H9 (cell line): ENCODE measurements around the gene CROCC2. TPM values are rescaled to one million over a fixed set of nuclear protein-coding genes. Genes with fewer than 3 reads are reported as not detected.

Experiments used
- DNase-seq: peaks from one replicate; pipeline ENCODE4 v3.0.0-alpha.2; 2017
- H2AFZ ChIP-seq: one replicate; pipeline ENCODE4 v1.6.1; 2013; ENCODE audit warnings: mild to moderate bottlenecking, low read length, control low read depth, moderate library complexity
- H2AK5ac ChIP-seq: 2 replicates; pipeline ENCODE4 v1.6.1; 2013; ENCODE audit warnings: low read length, control low read depth, mixed read lengths; ENCODE audit not compliant: insufficient read length
- H2BK120ac ChIP-seq: one replicate; pipeline ENCODE4 v1.6.1; 2013; ENCODE audit warnings: low read depth, mild to moderate bottlenecking, low read length, control low read depth, inconsistent platforms; ENCODE audit not compliant: poor library complexity, severe bottlenecking
- H2BK12ac ChIP-seq: 2 replicates; pipeline ENCODE4 v1.6.1; 2013; ENCODE audit warnings: low read length, control low read depth, mixed read lengths, low read depth; ENCODE audit not compliant: insufficient read length
- H2BK15ac ChIP-seq: 2 replicates; pipeline ENCODE4 v1.6.1; 2013; ENCODE audit warnings: low read depth, low read length, control low read depth
- H2BK20ac ChIP-seq: one replicate; pipeline ENCODE4 v1.6.1; 2013; ENCODE audit warnings: low read depth, mild to moderate bottlenecking, low read length, control low read depth, inconsistent platforms; ENCODE audit not compliant: poor library complexity, severe bottlenecking
- H2BK5ac ChIP-seq: 2 replicates; pipeline ENCODE4 v1.6.1; 2013; ENCODE audit warnings: low read length, control low read depth, mixed read lengths; ENCODE audit not compliant: insufficient read length
- H3K14ac ChIP-seq: 2 replicates; pipeline ENCODE4 v1.6.1; 2013; ENCODE audit warnings: low read length, control low read depth; ENCODE audit not compliant: insufficient read depth
- H3K18ac ChIP-seq: 2 replicates; pipeline ENCODE4 v1.6.1; 2013; ENCODE audit warnings: low read depth, mild to moderate bottlenecking, mixed read lengths, low read length, control low read depth; ENCODE audit not compliant: insufficient read length
- H3K23ac ChIP-seq: 2 replicates; pipeline ENCODE4 v1.6.1; 2013; ENCODE audit warnings: low read length, control low read depth, mixed read lengths, low read depth; ENCODE audit not compliant: insufficient read length
- H3K23me2 ChIP-seq: 2 replicates; pipeline ENCODE4 v1.6.1; 2013; ENCODE audit warnings: low read depth, mild to moderate bottlenecking, mixed read lengths, low read length, control low read depth; ENCODE audit not compliant: insufficient read length, poor library complexity, severe bottlenecking
- H3K27ac ChIP-seq: 2 replicates; pipeline ENCODE4 v1.5.1; 2013; ENCODE audit warnings: low read length, control low read depth, mixed read lengths, low read depth; ENCODE audit not compliant: insufficient read length
- H3K27me3 ChIP-seq: 2 replicates; pipeline ENCODE4 v1.6.1; 2013; ENCODE audit warnings: low read length, control low read depth, inconsistent platforms; ENCODE audit not compliant: insufficient read depth
- H3K4ac ChIP-seq: 2 replicates; pipeline ENCODE4 v1.6.1; 2013; ENCODE audit warnings: low read depth, mild to moderate bottlenecking, control low read depth, inconsistent platforms, low read length, moderate library complexity
- H3K4me1 ChIP-seq: 2 replicates; pipeline ENCODE4 v1.6.1; 2013; ENCODE audit warnings: low read length, control low read depth, inconsistent platforms; ENCODE audit not compliant: insufficient read depth
- H3K4me2 ChIP-seq: 2 replicates; pipeline ENCODE4 v1.6.1; 2013; ENCODE audit warnings: low read length, control low read depth, mixed read lengths; ENCODE audit not compliant: insufficient read length, insufficient read depth
- H3K56ac ChIP-seq: 2 replicates; pipeline ENCODE4 v1.6.1; 2013; ENCODE audit warnings: low read depth, mild to moderate bottlenecking, mixed read lengths, low read length, control low read depth; ENCODE audit not compliant: insufficient read length
- H3K79me1 ChIP-seq: 2 replicates; pipeline ENCODE4 v1.6.1; 2013; ENCODE audit warnings: low read depth, mild to moderate bottlenecking, moderate library complexity, low read length, control low read depth, inconsistent platforms; ENCODE audit not compliant: insufficient read depth, poor library complexity, severe bottlenecking
- H3K79me2 ChIP-seq: 2 replicates; pipeline ENCODE4 v1.6.1; 2013; ENCODE audit warnings: low read length, control low read depth, inconsistent platforms; ENCODE audit not compliant: insufficient read depth
- H3K9ac ChIP-seq: 2 replicates; pipeline ENCODE4 v1.6.1; 2013; ENCODE audit warnings: low read length, control low read depth, mixed read lengths; ENCODE audit not compliant: insufficient read length; ENCODE audit errors: extremely low read depth
- H3K9me3 ChIP-seq: one replicate; pipeline ENCODE4 v1.6.1; 2013; ENCODE audit warnings: low read depth, low read length, inconsistent platforms; ENCODE audit not compliant: control insufficient read depth
- H3T11ph ChIP-seq: one replicate; pipeline ENCODE4 v1.6.1; 2013; ENCODE audit warnings: mild to moderate bottlenecking, low read length, control low read depth, inconsistent platforms
- H4K20me1 ChIP-seq: one replicate; pipeline ENCODE4 v1.6.1; 2013; ENCODE audit not compliant: control insufficient read depth, insufficient read length, insufficient read depth
- H4K5ac ChIP-seq: 2 replicates; pipeline ENCODE4 v1.6.1; 2013; ENCODE audit warnings: low read depth, mild to moderate bottlenecking, mixed read lengths, low read length, control low read depth; ENCODE audit not compliant: insufficient read length
- H4K8ac ChIP-seq: replicated peaks from 2 replicates; pipeline ENCODE4 v1.6.1; 2013; ENCODE audit warnings: low read length, control low read depth, mixed read lengths, low read depth; ENCODE audit not compliant: insufficient read length
- H4K91ac ChIP-seq: 2 replicates; pipeline ENCODE4 v1.6.1; 2013; ENCODE audit warnings: low read depth, mild to moderate bottlenecking, moderate library complexity, mixed read lengths, low read length, control low read depth; ENCODE audit not compliant: insufficient read length
- H3K27ac Mint-ChIP-seq, 3 experiments: 2 replicates in 2 of 3; 3 replicates in 1 of 3; pipeline ENCODE4 v1.8.0; 2020 to 2021; ENCODE audit warnings: mixed read lengths in 3 of 3, mild to moderate bottlenecking in 1 of 3, moderate library complexity in 1 of 3
- H3K27me3 Mint-ChIP-seq: 2 replicates; pipeline ENCODE4 v1.8.0; 2021; ENCODE audit warnings: low read depth, mild to moderate bottlenecking, moderate library complexity, mixed read lengths
- H3K36me3 Mint-ChIP-seq, 3 experiments: 2 replicates in 2 of 3; 3 replicates in 1 of 3; pipeline ENCODE4 v1.8.0; 2020 to 2021; ENCODE audit warnings: low read depth in 3 of 3, mixed read lengths in 3 of 3; ENCODE audit not compliant: insufficient read depth in 1 of 3
- H3K4me1 Mint-ChIP-seq, 2 experiments: 2 replicates each; pipeline ENCODE4 v1.8.0; 2020; ENCODE audit warnings: mixed read lengths in 2 of 2
- H3K4me3 Mint-ChIP-seq, 2 experiments: 2 replicates in 1 of 2; 3 replicates in 1 of 2; pipeline ENCODE4 v1.8.0; 2020 to 2021; ENCODE audit warnings: mild to moderate bottlenecking in 2 of 2, mixed read lengths in 2 of 2, moderate library complexity in 1 of 2
- H3K9me3 Mint-ChIP-seq, 2 experiments: 2 replicates in 1 of 2; 3 replicates in 1 of 2; pipeline ENCODE4 v1.8.0; 2020; ENCODE audit warnings: mild to moderate bottlenecking in 2 of 2, mixed read lengths in 2 of 2, moderate library complexity in 1 of 2
- WGBS: extraction: QIAGEN DNeasy Blood & Tissue Kit; methylation state at CpG from one replicate; pipeline ENCODE4 v1.1.7; 2013; ENCODE audit warnings: missing lambda C conversion rate, low lambda C conversion rate, mixed read lengths; ENCODE audit not compliant: insufficient read length; ENCODE audit errors: extremely low coverage; 5-methylcytosine and 5-hydroxymethylcytosine counted together
- total RNA-seq: library from RNA; stranded (reverse); gene quantifications from 2 replicates; pipeline ENCODE4 v1.2.1, GENCODE V29; 2021
- TF ChIP-seq, protein P1 (sequence below): fragments of 200-600 bp; sonication (generic); conservative IDR thresholded peaks from 3 replicates; pipeline ENCODE4 v1.8.0; 2021; ENCODE audit warnings: antibody characterized with exemption, mild to moderate bottlenecking

Gene CROCC2
- total RNA-seq, 1 experiment from 2014 or later: not detected

DNA sequence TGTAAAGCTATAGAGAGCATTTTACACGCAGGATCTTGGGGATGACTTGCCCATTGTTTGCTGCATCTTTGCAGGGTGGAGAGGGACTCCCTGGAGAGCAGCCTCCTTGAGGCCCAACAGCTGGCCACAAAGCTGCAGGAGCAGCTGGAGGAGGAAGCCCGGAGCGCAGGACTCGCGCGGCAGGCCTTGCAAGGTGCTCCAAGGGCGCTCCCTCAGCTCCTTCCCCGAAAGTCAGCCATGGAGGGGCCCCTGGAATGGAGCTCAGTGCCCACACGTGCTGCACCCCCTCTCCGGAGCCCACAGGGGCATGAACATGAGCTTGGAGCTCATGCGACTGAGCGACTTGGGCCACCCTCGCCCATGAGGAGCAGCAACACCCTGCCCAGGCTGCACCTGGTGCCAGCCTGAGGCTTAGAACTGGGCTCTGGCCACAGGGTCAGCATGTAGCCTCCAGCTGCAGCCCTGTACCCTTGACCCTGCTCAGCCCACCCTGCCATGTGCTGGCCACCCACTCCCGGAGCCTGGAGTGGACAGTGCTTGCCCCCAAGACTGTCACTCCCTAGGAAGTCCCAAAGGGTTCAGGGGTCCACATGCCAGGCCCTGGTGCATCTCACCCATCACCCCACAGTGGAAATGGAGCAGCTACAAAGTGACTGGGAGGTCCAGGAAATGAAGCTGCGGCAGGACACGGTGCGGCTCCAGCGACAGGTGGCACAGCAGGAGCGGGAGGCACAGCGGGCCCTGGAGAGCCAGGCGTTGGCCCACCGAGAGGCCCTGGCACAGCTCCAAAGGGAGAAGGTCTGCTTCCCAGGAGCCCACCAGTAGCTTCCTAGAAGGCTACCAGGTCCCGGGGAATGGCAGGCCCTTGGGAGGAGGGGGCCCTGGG lies 43.0 kb downstream of the CROCC2 start:
- no peak overlapping the region for H3K27ac Mint-ChIP-seq
- Histone ChIP-seq H3K14ac (peak overlapping the region; percentile 44; the same call in 1 of the 2 replicates), H4K8ac (no peak overlapping the region), H4K5ac (no peak overlapping the region), H3K56ac (no peak overlapping the region), H2AK5ac (no peak overlapping the region), H3T11ph (no peak overlapping the region), H2AFZ (no peak overlapping the region), H2BK12ac (no peak overlapping the region), H2BK5ac (no peak overlapping the region), H3K9me3 (no peaks in the 10 kb centered on the region), H3K4me1 (no peaks in the 10 kb centered on the region), H3K27me3 (no peaks in the 10 kb centered on the region), H3K9ac (no peak overlapping the region), H3K4me2 (no peak overlapping the region), H2BK120ac (no peak overlapping the region), H3K18ac (no peak overlapping the region), H3K79me1 (no peaks in the 10 kb centered on the region), H3K4ac (no peak overlapping the region), H3K79me2 (no peaks in the 10 kb centered on the region), H4K91ac (no peak overlapping the region), H2BK20ac (no peak overlapping the region), H3K23me2 (no peaks in the 10 kb centered on the region), H3K23ac (no peak overlapping the region), H2BK15ac (no peak overlapping the region), H3K27ac (no peak overlapping the region), H4K20me1 (no peaks in the 10 kb centered on the region)
- H3K4me3 Mint-ChIP-seq: no peak overlapping the region
- peaks cover 1 to 5% of the 10 kb centered on the region in 2 experiments; a peak in 3 of 4 replicates for H3K4me1 Mint-ChIP-seq
- H3K36me3 Mint-ChIP-seq: no peaks in the 10 kb centered on the region
- no peaks in the 10 kb centered on the region for H3K9me3 Mint-ChIP-seq
- TF ChIP-seq, protein P1, sequence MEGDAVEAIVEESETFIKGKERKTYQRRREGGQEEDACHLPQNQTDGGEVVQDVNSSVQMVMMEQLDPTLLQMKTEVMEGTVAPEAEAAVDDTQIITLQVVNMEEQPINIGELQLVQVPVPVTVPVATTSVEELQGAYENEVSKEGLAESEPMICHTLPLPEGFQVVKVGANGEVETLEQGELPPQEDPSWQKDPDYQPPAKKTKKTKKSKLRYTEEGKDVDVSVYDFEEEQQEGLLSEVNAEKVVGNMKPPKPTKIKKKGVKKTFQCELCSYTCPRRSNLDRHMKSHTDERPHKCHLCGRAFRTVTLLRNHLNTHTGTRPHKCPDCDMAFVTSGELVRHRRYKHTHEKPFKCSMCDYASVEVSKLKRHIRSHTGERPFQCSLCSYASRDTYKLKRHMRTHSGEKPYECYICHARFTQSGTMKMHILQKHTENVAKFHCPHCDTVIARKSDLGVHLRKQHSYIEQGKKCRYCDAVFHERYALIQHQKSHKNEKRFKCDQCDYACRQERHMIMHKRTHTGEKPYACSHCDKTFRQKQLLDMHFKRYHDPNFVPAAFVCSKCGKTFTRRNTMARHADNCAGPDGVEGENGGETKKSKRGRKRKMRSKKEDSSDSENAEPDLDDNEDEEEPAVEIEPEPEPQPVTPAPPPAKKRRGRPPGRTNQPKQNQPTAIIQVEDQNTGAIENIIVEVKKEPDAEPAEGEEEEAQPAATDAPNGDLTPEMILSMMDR: no peak
- peaks cover 1% of the 10 kb centered on the region for H3K27me3 Mint-ChIP-seq
- WGBS: no CpG with 5 or more reads among the region's 23 CpGs
- DNase-seq: peak; percentile 11
